PC-9 (cell line): ENCODE data around the gene TMEM30A. TPM values are rescaled to one million over a fixed set of nuclear protein-coding genes. Genes with fewer than 3 reads are reported as not detected.

Experiments used
- BruUV-seq: library from RNA; stranded (reverse); fragments of 400-500 nt; replicated peaks from 2 replicates; lab custom pipeline; 2021; lab: Mats Ljungman, UMichigan
- CTCF ChIA-PET: fragments of 300-600 bp; sonication (Branson Sonifier 250); formaldehyde crosslinking; loops from one replicate; lab custom pipeline; 2022; ENCODE audit warnings: antibody characterized with exemption; lab: Charles Lee
- POLR2A ChIA-PET: fragments of 300-600 bp; sonication (Branson Sonifier 250); formaldehyde crosslinking; loops from one replicate; lab custom pipeline; 2022; ENCODE audit warnings: antibody characterized with exemption; ENCODE audit not compliant: unreplicated experiment; lab: Charles Lee
- DNase-seq, 2 experiments: peaks; one replicate each; pipeline versions ENCODE4 v3.0.0 to v3.0.0-alpha.2; 2015 to 2022; ENCODE audit warnings: mixed read lengths in 1 of 2
- H2AFZ ChIP-seq: fragments of 200-600 bp; sonication (generic); 2 replicates; pipeline ENCODE4 v1.8.1; 2017; ENCODE audit warnings: antibody characterized with exemption
- H3F3A ChIP-seq: fragments of 200-600 bp; sonication (generic); 2 replicates; pipeline ENCODE4 v1.8.1; 2017; ENCODE audit warnings: antibody characterized with exemption, mild to moderate bottlenecking, low read depth; ENCODE audit not compliant: insufficient read depth
- H3K27ac ChIP-seq: fragments of 200-600 bp; sonication (generic); 2 replicates; pipeline ENCODE4 v1.6.1; 2016; ENCODE audit warnings: mixed run types
- H3K27me3 ChIP-seq: fragments of 200-600 bp; sonication (generic); 2 replicates; pipeline ENCODE4 v1.6.1; 2016; ENCODE audit warnings: low read depth, mixed run types; ENCODE audit not compliant: insufficient read depth
- H3K36me3 ChIP-seq: fragments of 200-600 bp; sonication (generic); 2 replicates; pipeline ENCODE4 v1.6.1; 2016; ENCODE audit warnings: low read depth, mixed run types
- H3K4me1 ChIP-seq: fragments of 200-600 bp; sonication (generic); replicated peaks from 2 replicates; pipeline ENCODE4 v1.6.1; 2016; ENCODE audit warnings: mixed run types; ENCODE audit not compliant: insufficient read depth
- H3K4me2 ChIP-seq: fragments of 200-600 bp; sonication (generic); 2 replicates; pipeline ENCODE4 v1.6.1; 2017; ENCODE audit warnings: mixed run types
- H3K4me3 ChIP-seq: fragments of 200-600 bp; sonication (generic); 2 replicates; pipeline ENCODE4 v1.6.1; 2016; ENCODE audit warnings: mixed run types
- H3K79me2 ChIP-seq: fragments of 200-600 bp; sonication (generic); 2 replicates; pipeline ENCODE4 v1.6.1; 2017; ENCODE audit warnings: low read depth, mixed run types
- H3K9me2 ChIP-seq: fragments of 200-600 bp; sonication (generic); 2 replicates; pipeline ENCODE4 v1.8.1; 2017; ENCODE audit warnings: mild to moderate bottlenecking; ENCODE audit not compliant: insufficient read depth
- H3K9me3 ChIP-seq: fragments of 200-600 bp; sonication (generic); 2 replicates; pipeline ENCODE4 v1.8.1; 2016; ENCODE audit warnings: low read depth; ENCODE audit not compliant: insufficient read depth
- H4K20me1 ChIP-seq: fragments of 200-600 bp; sonication (generic); 2 replicates; pipeline ENCODE4 v1.8.1; 2017; ENCODE audit not compliant: insufficient read depth
- CTCF ChIP-seq: fragments of 200-600 bp; sonication (generic); conservative IDR thresholded peaks from 2 replicates; pipeline ENCODE4 v1.6.1; 2017; ENCODE audit warnings: mixed run types, antibody characterized with exemption, mild to moderate bottlenecking, moderate library complexity
- EZH2 ChIP-seq: fragments of 200-600 bp; sonication (generic); IDR thresholded peaks from 2 replicates; pipeline ENCODE4 v1.8.0; 2017; ENCODE audit warnings: antibody characterized with exemption, low read depth
- intact Hi-C: fragments of 100-400 bp; cut with micrococcal nuclease; formaldehyde crosslinking; loops from one replicate; pipeline ENCODE4 v1.10.0; 2022; ENCODE audit not compliant: unreplicated experiment
- total RNA-seq: library from RNA; stranded (reverse); gene quantifications from 2 replicates; pipeline ENCODE4 v1.2.3, GENCODE V29; 2021

The TMEM30A gene
- total RNA-seq, 1 experiment from 2014 or later: 122 TPM

- 0 out of 2 replicates have a peak, but pooled peaks cover 6% of the 10 kb centered on the region for H3K27me3 ChIP-seq
- DNase-seq: no peak
- H3K4me2 ChIP-seq: no peak overlapping the region
- no peaks in the 10 kb centered on the region for H3K4me1 ChIP-seq
- ChIA-PET POLR2A (no interaction called here), CTCF (no interaction called here)
- no peaks in the 10 kb centered on the region for H3K9me3 ChIP-seq
- no peak overlapping the region for H3K27ac ChIP-seq
- TF ChIP-seq CTCF: no peak
- no peak for TF ChIP-seq EZH2
- no peak overlapping the region for H2AFZ ChIP-seq
- no peak overlapping the region for H3K4me3 ChIP-seq
- no peaks in the 10 kb centered on the region for H4K20me1 ChIP-seq
- no peaks in the 10 kb centered on the region for H3K79me2 ChIP-seq
- no peaks in the 10 kb centered on the region for H3K36me3 ChIP-seq
- no peaks in the 10 kb centered on the region for H3F3A ChIP-seq
- BruUV-seq: no TSS peak
- intact Hi-C loops: no loop called here
- H3K9me2 ChIP-seq: no peaks in the 10 kb centered on the region
Measured at GRCh38 chr6:75318900-75319299, 34.3 kb upstream of the TMEM30A start.

GRCh38 chr6:75317503-75318206 lies 33.1 kb upstream of the TMEM30A start:
- no peaks in the 10 kb centered on the region for H4K20me1 ChIP-seq
- H3K4me1 ChIP-seq: no peaks in the 10 kb centered on the region
- H3K9me3 ChIP-seq: no peaks in the 10 kb centered on the region
- DNase-seq: no peak
- H2AFZ ChIP-seq: no peak overlapping the region
- intact Hi-C loops: no loop called here
- H3K9me2 ChIP-seq: no peaks in the 10 kb centered on the region
- no peak overlapping the region for H3K4me2 ChIP-seq
- TF ChIP-seq CTCF (no peak), EZH2 (no peak)
- 0 out of 2 replicates have a peak, but pooled peaks cover 6% of the 10 kb centered on the region for H3K27me3 ChIP-seq
- no peaks in the 10 kb centered on the region for H3F3A ChIP-seq
- H3K27ac ChIP-seq: no peak overlapping the region
- ChIA-PET POLR2A (no interaction called here), CTCF (no interaction called here)
- H3K79me2 ChIP-seq: no peaks in the 10 kb centered on the region
- H3K36me3 ChIP-seq: no peaks in the 10 kb centered on the region
- H3K4me3 ChIP-seq: no peak overlapping the region
- no TSS peak for BruUV-seq

GRCh38 chr6:75315978-75316377 lies 31.4 kb upstream of the TMEM30A start:
- no peaks in the 10 kb centered on the region for H3K4me1 ChIP-seq
- no peak for DNase-seq
- intact Hi-C loops: no loop called here
- no peaks in the 10 kb centered on the region for H3K9me3 ChIP-seq
- H3K9me2 ChIP-seq: no peaks in the 10 kb centered on the region
- no peak overlapping the region for H3K4me3 ChIP-seq
- no peak overlapping the region for H3K27ac ChIP-seq
- no peak overlapping the region for H2AFZ ChIP-seq
- H3F3A ChIP-seq: no peaks in the 10 kb centered on the region
- H3K79me2 ChIP-seq: no peaks in the 10 kb centered on the region
- no peaks in the 10 kb centered on the region for H3K36me3 ChIP-seq
- TF ChIP-seq EZH2: no peak
- TF ChIP-seq CTCF: no peak
- BruUV-seq: no TSS peak
- POLR2A ChIA-PET: no interaction called here
- H4K20me1 ChIP-seq: no peaks in the 10 kb centered on the region
- H3K27me3 ChIP-seq: 0 out of 2 replicates have a peak, but pooled peaks cover 6% of the 10 kb centered on the region
- CTCF ChIA-PET: no interaction called here
- no peak overlapping the region for H3K4me2 ChIP-seq
